Activated CD4-positive, alpha-beta T cell treated with anti-CD3 and anti-CD28 coated beads for 48 hours (primary cell): ENCODE results near the gene OSBPL10.
A peak's percentile ranks its signal among the peaks of the same experiment; 100 is the strongest.
"Not testable (repeated sequence)": the region's sequence is repeated elsewhere in the genome, so short reads cannot be mapped to it uniquely, and the experiment has no call there.

ENCODE experiments used
- DNase-seq: peaks from one replicate; pipeline ENCODE4 v3.0.0-alpha.2; 2020

Gene OSBPL10

GRCh38 chr3:31802981-31803740 lies 177.9 kb downstream of the OSBPL10 start:
- no peak for DNase-seq

GRCh38 chr3:31800436-31800835 lies 180.6 kb downstream of the OSBPL10 start:
- DNase-seq = no peak

- DNase-seq = no peak
Observed at GRCh38 chr3:31798840-31799239, 182.2 kb downstream of the OSBPL10 start.

GRCh38 chr3:31793821-31794220 lies 187.2 kb downstream of the OSBPL10 start:
- no peak for DNase-seq

GRCh38 chr3:31791090-31791430 lies 190.0 kb downstream of the OSBPL10 start:
- DNase-seq = no peak

GRCh38 chr3:31790193-31791089 lies 190.6 kb downstream of the OSBPL10 start:
- DNase-seq = no peak

GRCh38 chr3:31789429-31789828 lies 191.6 kb downstream of the OSBPL10 start:
- no peak for DNase-seq

- no peak for DNase-seq
Observed at GRCh38 chr3:31785734-31786133, 195.3 kb downstream of the OSBPL10 start.

GRCh38 chr3:31785286-31785685 lies 195.8 kb downstream of the OSBPL10 start:
- DNase-seq = no peak

GRCh38 chr3:31783851-31784250 lies 197.2 kb downstream of the OSBPL10 start:
- not testable (repeated sequence) for DNase-seq

- not testable (repeated sequence) for DNase-seq
Observed at GRCh38 chr3:31782306-31782705, 198.8 kb downstream of the OSBPL10 start.

GRCh38 chr3:31779514-31779913 lies 201.5 kb downstream of the OSBPL10 start:
- DNase-seq = no peak

- no peak for DNase-seq
Observed at GRCh38 chr3:31777887-31778286, 203.2 kb downstream of the OSBPL10 start.

GRCh38 chr3:31777092-31777491 lies 204.0 kb downstream of the OSBPL10 start:
- no peak for DNase-seq

- DNase-seq = no peak
Observed at GRCh38 chr3:31776016-31776415, 205.0 kb downstream of the OSBPL10 start.

- DNase-seq = no peak
Observed at GRCh38 chr3:31775383-31775782, 205.7 kb downstream of the OSBPL10 start.

GRCh38 chr3:31772758-31773473 lies 208.1 kb downstream of the OSBPL10 start:
- DNase-seq = no peak

- peak; percentile 35 for DNase-seq
Observed at GRCh38 chr3:31772272-31772671, 208.8 kb downstream of the OSBPL10 start.

GRCh38 chr3:31770822-31771326 lies 210.2 kb downstream of the OSBPL10 start:
- DNase-seq = no peak

GRCh38 chr3:31768479-31769125 lies 212.5 kb downstream of the OSBPL10 start:
- DNase-seq = peak; percentile 66

GRCh38 chr3:31767920-31768319 lies 213.1 kb downstream of the OSBPL10 start:
- DNase-seq = no peak

GRCh38 chr3:31766669-31767068 lies 214.4 kb downstream of the OSBPL10 start:
- no peak for DNase-seq

GRCh38 chr3:31765871-31766270 lies 215.2 kb downstream of the OSBPL10 start:
- DNase-seq = no peak
